NCI-H345 (cell line): ENCODE measurements around the gene ERC2.
"Not testable (repeated sequence)": the region's sequence is repeated elsewhere in the genome, so short reads cannot be mapped to it uniquely, and the experiment has no call there.

ENCODE experiments used
- DNase-seq: peaks from one replicate; lab custom pipeline; 2025; lab: John Stamatoyannopoulos, UW

Gene ERC2

GRCh38 chr3:56119575-56120349 lies 348.5 kb downstream of the ERC2 start:
- no peak for DNase-seq

- no peak for DNase-seq
Measured at GRCh38 chr3:56118968-56119367, 349.3 kb downstream of the ERC2 start.

GRCh38 chr3:56115698-56116097 lies 352.6 kb downstream of the ERC2 start:
- no peak for DNase-seq

GRCh38 chr3:56115199-56115598 lies 353.1 kb downstream of the ERC2 start:
- DNase-seq: no peak

- no peak for DNase-seq
Measured at GRCh38 chr3:56113908-56114307, 354.4 kb downstream of the ERC2 start.

- no peak for DNase-seq
Measured at GRCh38 chr3:56113231-56113630, 355.0 kb downstream of the ERC2 start.

GRCh38 chr3:56111606-56112304 lies 356.5 kb downstream of the ERC2 start:
- DNase-seq: no peak

GRCh38 chr3:56110886-56111285 lies 357.4 kb downstream of the ERC2 start:
- no peak for DNase-seq

- DNase-seq: no peak
Measured at GRCh38 chr3:56107157-56107556, 361.1 kb downstream of the ERC2 start.

- no peak for DNase-seq
Measured at GRCh38 chr3:56102032-56102431, 366.2 kb downstream of the ERC2 start.

- DNase-seq: no peak
Measured at GRCh38 chr3:56101576-56101975, 366.7 kb downstream of the ERC2 start.

- no peak for DNase-seq
Measured at GRCh38 chr3:56096999-56097398, 371.3 kb downstream of the ERC2 start.

GRCh38 chr3:56094170-56094569 lies 374.1 kb downstream of the ERC2 start:
- DNase-seq: no peak

- no peak for DNase-seq
Measured at GRCh38 chr3:56089739-56090138, 378.5 kb downstream of the ERC2 start.

- DNase-seq: no peak
Measured at GRCh38 chr3:56087451-56088053, 380.7 kb downstream of the ERC2 start.

GRCh38 chr3:56086355-56086754 lies 381.9 kb downstream of the ERC2 start:
- DNase-seq: no peak

- no peak for DNase-seq
Measured at GRCh38 chr3:56081246-56081645, 387.0 kb downstream of the ERC2 start.

- no peak for DNase-seq
Measured at GRCh38 chr3:56076746-56077145, 391.5 kb downstream of the ERC2 start.

GRCh38 chr3:56075089-56075488 lies 393.2 kb downstream of the ERC2 start:
- DNase-seq: no peak

- no peak for DNase-seq
Measured at GRCh38 chr3:56069766-56070165, 398.5 kb downstream of the ERC2 start.

- DNase-seq: not testable (repeated sequence)
Measured at GRCh38 chr3:56066405-56066804, 401.9 kb downstream of the ERC2 start.

- DNase-seq: no peak
Measured at GRCh38 chr3:56064684-56065083, 403.6 kb downstream of the ERC2 start.

- DNase-seq: no peak
Measured at GRCh38 chr3:56061279-56061626, 407.0 kb downstream of the ERC2 start.
